BLaER1 (cell line): ENCODE measurements around the gene TUT7.

Source experiments
- H3K27ac ChIP-seq: shearing (Covaris generic); formaldehyde crosslinking; 2 replicates; pipeline ENCODE4 v1.8.1; 2022
- H3K27me3 ChIP-seq: shearing (Covaris generic); formaldehyde crosslinking; 2 replicates; pipeline ENCODE4 v1.8.1; 2022
- H3K36me3 ChIP-seq: shearing (Covaris generic); formaldehyde crosslinking; 2 replicates; pipeline ENCODE4 v1.8.1; 2022
- H3K4me1 ChIP-seq: shearing (Covaris generic); formaldehyde crosslinking; 2 replicates; pipeline ENCODE4 v1.8.1; 2022
- H3K4me2 ChIP-seq: shearing (Covaris generic); formaldehyde crosslinking; 2 replicates; pipeline ENCODE4 v1.8.1; 2022
- H3K4me3 ChIP-seq: shearing (Covaris generic); formaldehyde crosslinking; 2 replicates; pipeline ENCODE4 v1.8.1; 2022
- H3K9ac ChIP-seq: shearing (Covaris generic); formaldehyde crosslinking; 2 replicates; pipeline ENCODE4 v1.8.1; 2022
- H3K9me3 ChIP-seq: shearing (Covaris generic); formaldehyde crosslinking; 2 replicates; pipeline ENCODE4 v1.8.1; 2022
- H4K20me1 ChIP-seq: shearing (Covaris generic); formaldehyde crosslinking; 2 replicates; pipeline ENCODE4 v1.8.1; 2022
- Cebpa-rat ChIP-seq: shearing (Covaris generic); IDR thresholded peaks from 2 replicates; pipeline ENCODE4 v1.8.1; 2022

The TUT7 gene

DNA sequence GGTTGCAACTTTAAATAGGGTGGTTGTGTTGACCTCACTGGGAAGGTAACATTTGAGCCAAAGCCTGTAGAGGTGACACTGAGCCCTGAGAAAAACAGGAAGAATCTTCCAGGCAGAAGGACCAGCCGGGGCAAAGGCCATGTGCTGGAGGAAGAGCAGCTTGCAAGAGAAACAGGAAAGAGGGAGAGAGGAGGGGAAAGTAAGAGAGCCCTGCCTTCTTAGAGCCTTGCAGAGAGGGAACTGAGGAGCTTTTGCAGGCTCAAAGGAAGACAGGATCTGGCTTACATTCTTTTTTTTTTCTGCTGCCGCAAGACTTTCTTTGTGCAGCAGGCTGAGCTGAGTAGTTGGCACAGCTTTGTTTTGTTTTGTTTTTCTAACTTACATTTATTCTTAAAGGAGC, 112.1 kb downstream of the TUT7 start:
- Histone ChIP-seq H3K4me2 (no peak overlapping the region), H4K20me1 (no peaks in the 10 kb centered on the region), H3K36me3 (no peaks in the 10 kb centered on the region), H3K9ac (no peak overlapping the region), H3K4me1 (peaks cover 11% of the 10 kb centered on the region), H3K27ac (no peak overlapping the region), H3K9me3 (no peaks in the 10 kb centered on the region), H3K27me3 (no peaks in the 10 kb centered on the region), H3K4me3 (no peak overlapping the region)
- no peak for TF ChIP-seq Cebpa-rat

DNA sequence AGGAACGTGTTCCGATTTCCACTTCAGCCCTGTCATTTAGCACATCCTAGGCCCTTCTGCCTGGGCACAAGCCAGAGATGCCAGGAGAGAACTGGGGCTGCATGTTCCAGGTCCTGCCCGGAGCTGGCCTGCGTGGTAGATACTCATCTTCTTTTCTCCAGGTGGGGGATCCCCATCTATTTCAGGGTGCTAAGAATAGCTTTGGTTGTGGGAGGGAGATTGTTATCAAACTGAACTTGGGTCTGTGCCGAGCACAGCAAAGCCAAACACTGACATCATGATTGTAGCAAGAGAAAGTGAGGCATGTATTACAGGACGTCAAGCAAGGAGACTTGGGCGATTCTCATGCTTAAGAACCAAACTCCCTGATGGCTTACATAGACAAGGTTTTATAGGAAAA, 113.0 kb downstream of the TUT7 start:
- H3K9ac ChIP-seq, result no peak overlapping the region
- H3K4me3 ChIP-seq, result no peak overlapping the region
- H3K36me3 ChIP-seq, result no peaks in the 10 kb centered on the region
- no peak for TF ChIP-seq Cebpa-rat
- H3K4me1 ChIP-seq, result peaks cover 2% of the 10 kb centered on the region
- no peaks in the 10 kb centered on the region for H3K9me3 ChIP-seq
- H3K4me2 ChIP-seq, result no peak overlapping the region
- H4K20me1 ChIP-seq, result no peaks in the 10 kb centered on the region
- no peaks in the 10 kb centered on the region for H3K27me3 ChIP-seq
- H3K27ac ChIP-seq, result no peak overlapping the region

DNA sequence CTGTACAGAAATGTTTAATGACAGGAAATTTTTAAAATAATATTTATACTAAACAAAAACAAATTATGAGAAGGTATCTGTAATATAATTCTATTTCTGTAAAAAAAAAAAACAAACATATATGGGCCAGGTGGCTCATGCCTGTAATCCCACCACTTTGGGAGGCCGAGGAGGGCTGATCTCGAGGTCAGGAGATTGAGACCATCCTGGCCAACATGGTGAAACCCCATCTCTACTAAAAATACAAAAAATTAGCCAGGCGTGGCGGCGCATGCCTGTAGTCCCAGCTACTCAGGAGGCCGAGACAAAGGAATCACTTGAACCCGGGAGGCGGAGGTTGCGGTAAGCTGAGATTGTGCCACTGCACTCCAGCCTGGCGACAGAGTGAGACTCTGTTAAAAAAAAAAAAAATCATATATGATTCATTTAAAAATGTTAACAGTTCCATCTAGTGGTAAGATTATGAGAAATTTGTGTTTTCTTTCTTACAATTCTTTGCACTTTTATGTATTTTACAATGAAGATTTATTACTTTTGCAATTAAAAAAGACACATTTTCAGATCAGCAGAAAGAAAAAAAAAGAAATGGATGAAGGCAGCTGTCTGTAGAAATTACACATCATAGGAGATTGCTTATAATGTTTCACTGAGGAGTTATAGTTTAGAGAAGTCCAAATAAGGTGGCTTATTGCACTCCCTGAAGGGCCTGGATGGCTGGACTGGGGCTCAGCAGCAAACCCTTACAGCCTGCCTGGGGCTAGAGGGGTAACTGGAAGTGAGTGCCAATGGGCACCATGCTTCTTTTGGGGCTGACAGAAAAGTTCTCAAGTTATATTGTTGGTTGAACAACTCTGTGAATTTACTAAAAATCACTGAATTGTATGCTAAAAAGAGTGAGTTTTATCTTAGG, 115.1 kb downstream of the TUT7 start:
- no peaks in the 10 kb centered on the region for H3K4me1 ChIP-seq
- TF ChIP-seq Cebpa-rat, result no peak
- no peak overlapping the region for H3K4me3 ChIP-seq
- H3K36me3 ChIP-seq, result no peaks in the 10 kb centered on the region
- no peaks in the 10 kb centered on the region for H3K27me3 ChIP-seq
- H3K9me3 ChIP-seq, result no peaks in the 10 kb centered on the region
- no peak overlapping the region for H3K9ac ChIP-seq
- H3K4me2 ChIP-seq, result no peak overlapping the region
- H3K27ac ChIP-seq, result no peak overlapping the region
- H4K20me1 ChIP-seq, result no peaks in the 10 kb centered on the region
